IPS-11a (cell line): ENCODE measurements around the gene ZFR2.
A peak's percentile ranks its signal among the peaks of the same experiment; 100 is the strongest.
"Not testable (repeated sequence)": the region's sequence is repeated elsewhere in the genome, so short reads cannot be mapped to it uniquely, and the experiment has no call there.

Source experiments
- H3K4me3 ChIP-seq: one replicate; pipeline ENCODE4 v1.5.1; 2013; ENCODE audit warnings: low read depth, low read length, control low read depth

The ZFR2 gene

GRCh38 chr19:3774621-3775373, 94.0 kb downstream of the ZFR2 start:
- H3K4me3 ChIP-seq: no peak overlapping the region

GRCh38 chr19:3773814-3774515, 94.9 kb downstream of the ZFR2 start:
- no peak overlapping the region for H3K4me3 ChIP-seq

GRCh38 chr19:3771906-3772455, 96.9 kb downstream of the ZFR2 start, which contains the start of gene RAX2:
Gene RAX2 (minus strand): TSS chr19:3772228. CDS start chr19:3771742, 486 bp downstream.
- no peak within 1 kb of the TSS for H3K4me3 ChIP-seq

- H3K4me3 ChIP-seq: no peak overlapping the region
Observed at GRCh38 chr19:3771000-3771905, 97.6 kb downstream of the ZFR2 start.

- H3K4me3 ChIP-seq: no peak overlapping the region
Observed at GRCh38 chr19:3770136-3770999, 98.5 kb downstream of the ZFR2 start.

- no peak overlapping the region for H3K4me3 ChIP-seq
Observed at GRCh38 chr19:3769494-3769893, 99.3 kb downstream of the ZFR2 start.

- H3K4me3 ChIP-seq: no peak overlapping the region
Observed at GRCh38 chr19:3768748-3769099, 100.1 kb downstream of the ZFR2 start.

GRCh38 chr19:3768015-3768747, 100.7 kb downstream of the ZFR2 start:
- H3K4me3 ChIP-seq: no peak overlapping the region

- H3K4me3 ChIP-seq: no peak overlapping the region
Observed at GRCh38 chr19:3767050-3767449, 101.8 kb downstream of the ZFR2 start.

GRCh38 chr19:3766520-3766919, 102.3 kb downstream of the ZFR2 start:
- H3K4me3 ChIP-seq: no peak overlapping the region

GRCh38 chr19:3765757-3766156, 103.1 kb downstream of the ZFR2 start:
- not testable (repeated sequence) for H3K4me3 ChIP-seq

GRCh38 chr19:3765121-3765520, 103.7 kb downstream of the ZFR2 start:
- no peak overlapping the region for H3K4me3 ChIP-seq

GRCh38 chr19:3762501-3763459, 106.1 kb downstream of the ZFR2 start, which contains the start of gene MRPL54:
Gene MRPL54 (plus strand): TSS chr19:3762682. CDS start chr19:3762701, 19 bp downstream.
- peak within 1 kb of the TSS; percentile 89 for H3K4me3 ChIP-seq

GRCh38 chr19:3762130-3762473, 106.7 kb downstream of the ZFR2 start:
- peak overlapping the region; percentile 89 for H3K4me3 ChIP-seq

- peak within 1 kb of the TSS; percentile 89 for H3K4me3 ChIP-seq
Observed at GRCh38 chr19:3761382-3762129, 107.3 kb downstream of the ZFR2 start, which contains the start of gene APBA3. Gene APBA3 (minus strand): TSS chr19:3761692. CDS start chr19:3760264, 1,428 bp downstream.

- peak overlapping the region; percentile 89 for H3K4me3 ChIP-seq
Observed at GRCh38 chr19:3760871-3761361, 107.9 kb downstream of the ZFR2 start.
